HepG2 (cell line): ENCODE measurements around the gene PHF23. TPM values are rescaled to one million over a fixed set of nuclear protein-coding genes. Genes with fewer than 3 reads are reported as not detected.

ENCODE experiments used
- BORCS8-MEF2B ChIP-seq: sonication (generic); formaldehyde crosslinking; IDR thresholded peaks from 2 replicates; pipeline ENCODE4 v1.8.0; 2022; ENCODE audit warnings: mild to moderate bottlenecking, missing genetic modification reagents
- EHMT2 ChIP-seq: fragments of 200-600 bp; sonication (generic); IDR thresholded peaks from 2 replicates; pipeline ENCODE4 v1.7.0; 2017; ENCODE audit warnings: antibody characterized with exemption, low read depth, low read length, borderline replicate concordance
- ELF1 ChIP-seq: sonication (generic); formaldehyde crosslinking; IDR thresholded peaks from 2 replicates; pipeline ENCODE4 v1.4.0; 2020; ENCODE audit warnings: missing genetic modification reagents
- HNF4G ChIP-seq, 2 experiments: sonication (generic) in 1 of 2; formaldehyde crosslinking in 1 of 2; IDR thresholded peaks; 2 replicates each; pipeline versions ENCODE4 v1.4.0 to v1.6.1; 2011 to 2020; ENCODE audit warnings: borderline replicate concordance in 2 of 2, low read depth in 2 of 2, mild to moderate bottlenecking in 2 of 2, low read length in 1 of 2, missing genetic modification reagents in 1 of 2, moderate library complexity in 1 of 2
- MIXL1 ChIP-seq: IDR thresholded peaks from 2 replicates; pipeline ENCODE4 v1.6.1; 2016
- PAX8 ChIP-seq: sonication (generic); formaldehyde crosslinking; IDR thresholded peaks from 2 replicates; pipeline ENCODE4 v1.8.0; 2022; ENCODE audit warnings: mild to moderate bottlenecking, missing genetic modification reagents, borderline replicate concordance
- REPIN1 ChIP-seq: sonication (generic); formaldehyde crosslinking; IDR thresholded peaks from 2 replicates; pipeline ENCODE4 v1.8.0; 2022; ENCODE audit warnings: missing genetic modification reagents, low read depth, mild to moderate bottlenecking, borderline replicate concordance
- SMAD1 ChIP-seq: sonication (generic); formaldehyde crosslinking; IDR thresholded peaks from 2 replicates; pipeline ENCODE4 v1.4.0; 2020; ENCODE audit warnings: missing genetic modification reagents, low read depth, mild to moderate bottlenecking, borderline replicate concordance
- TCF7 ChIP-seq: sonication (generic); IDR thresholded peaks from 2 replicates; pipeline ENCODE4 v1.6.1; 2016; ENCODE audit warnings: antibody characterized with exemption, low read depth
- U2AF1 ChIP-seq: fragments of 200-400 bp; formaldehyde crosslinking; optimal IDR thresholded peaks from 2 replicates; pipeline ENCODE3; 2017; ENCODE audit warnings: mild to moderate bottlenecking, low read depth, low read length
- ZMYM2 ChIP-seq: sonication (generic); formaldehyde crosslinking; IDR thresholded peaks from 2 replicates; pipeline ENCODE4 v1.8.0; 2022; ENCODE audit warnings: mild to moderate bottlenecking, missing genetic modification reagents
- ZNF160 ChIP-seq: sonication (generic); formaldehyde crosslinking; IDR thresholded peaks from 2 replicates; pipeline ENCODE4 v1.8.0; 2022; ENCODE audit warnings: mild to moderate bottlenecking, inconsistent platforms, missing genetic modification reagents
- ZNF460 ChIP-seq: sonication (generic); formaldehyde crosslinking; IDR thresholded peaks from 2 replicates; pipeline ENCODE4 v1.5.1; 2020; ENCODE audit warnings: missing genetic modification reagents, mild to moderate bottlenecking, borderline replicate concordance
- ZNF883 ChIP-seq: sonication (generic); formaldehyde crosslinking; IDR thresholded peaks from 2 replicates; pipeline ENCODE4 v1.5.1; 2020; ENCODE audit warnings: mild to moderate bottlenecking, missing genetic modification reagents; ENCODE audit errors: not compliant biosample characterization
- polyA plus RNA-seq, 8 experiments: library from polyadenylated mRNA; depleted of rRNA in 3 of 8; stranded (reverse) in 7 of 8; unstranded in 1 of 8; fragments of >200 nt; fragmentation: Illumina TruSeq in 4 of 8; extraction: Trizol in 4 of 8; gene quantifications; 2 replicates each; pipeline versions ENCODE4 v1.2.1 to v1.2.3, GENCODE V29; 2011 to 2016; ENCODE audit warnings: low read depth in 4 of 8, missing spikeins in 1 of 8, mixed read lengths in 1 of 8; ENCODE audit not compliant: insufficient read depth in 1 of 8
- total RNA-seq, 5 experiments: library from RNA; depleted of rRNA; stranded (reverse); fragments of >200 nt; fragmentation: Illumina TruSeq; extraction: Trizol; gene quantifications; 2 replicates each; pipeline ENCODE4 v1.2.3, GENCODE V29; 2016; ENCODE audit warnings: low read depth in 1 of 5
- TF ChIP-seq, protein P1 (sequence below): sonication (generic); formaldehyde crosslinking; IDR thresholded peaks from 2 replicates; pipeline ENCODE4 v1.4.0; 2020; ENCODE audit warnings: missing genetic modification reagents
- TF ChIP-seq, protein P2 (sequence below): sonication (generic); formaldehyde crosslinking; IDR thresholded peaks from 2 replicates; pipeline ENCODE4 v1.4.0; 2020; ENCODE audit warnings: missing genetic modification reagents
- TF ChIP-seq, protein P3 (sequence below): sonication (generic); formaldehyde crosslinking; IDR thresholded peaks from 2 replicates; pipeline ENCODE4 v1.4.0; 2020; ENCODE audit warnings: missing genetic modification reagents
- TF ChIP-seq, protein P4 (sequence below): sonication (generic); formaldehyde crosslinking; IDR thresholded peaks from 2 replicates; pipeline ENCODE4 v1.4.0; 2020; ENCODE audit warnings: missing genetic modification reagents
- TF ChIP-seq, protein P5 (sequence below), 2 experiments: sonication (generic) in 1 of 2; formaldehyde crosslinking in 1 of 2; IDR thresholded peaks; 2 replicates each; pipeline versions ENCODE4 v1.4.0 to v1.6.1; 2018 to 2020; ENCODE audit warnings: missing genetic modification reagents in 2 of 2, borderline replicate concordance in 1 of 2, low read depth in 1 of 2, mild to moderate bottlenecking in 1 of 2, missing biosample characterization in 1 of 2
- TF ChIP-seq, protein P6 (sequence below): sonication (generic); formaldehyde crosslinking; IDR thresholded peaks from 2 replicates; pipeline ENCODE4 v1.4.0; 2020; ENCODE audit warnings: missing genetic modification reagents, low read depth, mild to moderate bottlenecking, borderline replicate concordance

The PHF23 gene
- total and polyA plus RNA-seq, 2 of the 13 experiments (the other 11 are each of a cell fraction or from before 2014, with no cell fraction given), result 27.6 to 33.2 TPM

DNA sequence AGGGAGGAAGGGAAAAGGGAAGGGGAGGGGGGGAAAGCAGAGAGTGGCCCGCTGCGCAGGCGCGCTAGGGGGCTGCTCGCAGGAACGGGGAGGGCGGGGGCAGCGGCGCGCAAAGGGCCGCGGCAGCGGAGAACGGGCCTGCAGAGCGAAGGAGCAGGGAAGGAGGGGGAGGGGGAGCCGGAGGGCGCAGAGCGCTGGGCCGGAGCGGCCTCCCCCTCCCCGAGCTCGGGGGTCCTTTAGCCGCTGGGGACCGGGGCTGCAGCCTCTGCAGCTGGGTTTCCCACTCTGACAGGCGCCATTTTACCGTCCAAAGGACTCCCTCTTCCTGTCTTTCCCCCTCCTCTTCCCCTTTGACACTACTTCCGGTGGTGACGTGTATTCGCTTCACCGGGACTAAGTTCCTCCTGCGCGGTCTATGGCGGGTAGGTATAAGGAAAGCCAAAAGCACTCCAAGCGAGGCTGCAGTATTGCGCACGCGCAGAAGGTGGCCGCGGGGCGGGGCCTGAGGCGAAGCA is 12.5 kb upstream of the PHF23 start, which contains the start of gene CTDNEP1 (continued):
- TF ChIP-seq ELF1 (CRISPR knock-in tag), result peak; percentile 81
- TF ChIP-seq TCF7, result no peak
- TF ChIP-seq, protein P1, sequence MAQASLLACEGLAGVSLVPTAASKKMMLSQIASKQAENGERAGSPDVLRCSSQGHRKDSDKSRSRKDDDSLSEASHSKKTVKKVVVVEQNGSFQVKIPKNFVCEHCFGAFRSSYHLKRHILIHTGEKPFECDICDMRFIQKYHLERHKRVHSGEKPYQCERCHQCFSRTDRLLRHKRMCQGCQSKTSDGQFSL, result no peak
- no peak for TF ChIP-seq REPIN1 (CRISPR knock-in tag)
- TF ChIP-seq, protein P2, sequence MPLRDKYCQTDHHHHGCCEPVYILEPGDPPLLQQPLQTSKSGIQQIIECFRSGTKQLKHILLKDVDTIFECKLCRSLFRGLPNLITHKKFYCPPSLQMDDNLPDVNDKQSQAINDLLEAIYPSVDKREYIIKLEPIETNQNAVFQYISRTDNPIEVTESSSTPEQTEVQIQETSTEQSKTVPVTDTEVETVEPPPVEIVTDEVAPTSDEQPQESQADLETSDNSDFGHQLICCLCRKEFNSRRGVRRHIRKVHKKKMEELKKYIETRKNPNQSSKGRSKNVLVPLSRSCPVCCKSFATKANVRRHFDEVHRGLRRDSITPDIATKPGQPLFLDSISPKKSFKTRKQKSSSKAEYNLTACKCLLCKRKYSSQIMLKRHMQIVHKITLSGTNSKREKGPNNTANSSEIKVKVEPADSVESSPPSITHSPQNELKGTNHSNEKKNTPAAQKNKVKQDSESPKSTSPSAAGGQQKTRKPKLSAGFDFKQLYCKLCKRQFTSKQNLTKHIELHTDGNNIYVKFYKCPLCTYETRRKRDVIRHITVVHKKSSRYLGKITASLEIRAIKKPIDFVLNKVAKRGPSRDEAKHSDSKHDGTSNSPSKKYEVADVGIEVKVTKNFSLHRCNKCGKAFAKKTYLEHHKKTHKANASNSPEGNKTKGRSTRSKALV (CRISPR knock-in tag), result no peak
- TF ChIP-seq PAX8, result no peak
- TF ChIP-seq, protein P3, sequence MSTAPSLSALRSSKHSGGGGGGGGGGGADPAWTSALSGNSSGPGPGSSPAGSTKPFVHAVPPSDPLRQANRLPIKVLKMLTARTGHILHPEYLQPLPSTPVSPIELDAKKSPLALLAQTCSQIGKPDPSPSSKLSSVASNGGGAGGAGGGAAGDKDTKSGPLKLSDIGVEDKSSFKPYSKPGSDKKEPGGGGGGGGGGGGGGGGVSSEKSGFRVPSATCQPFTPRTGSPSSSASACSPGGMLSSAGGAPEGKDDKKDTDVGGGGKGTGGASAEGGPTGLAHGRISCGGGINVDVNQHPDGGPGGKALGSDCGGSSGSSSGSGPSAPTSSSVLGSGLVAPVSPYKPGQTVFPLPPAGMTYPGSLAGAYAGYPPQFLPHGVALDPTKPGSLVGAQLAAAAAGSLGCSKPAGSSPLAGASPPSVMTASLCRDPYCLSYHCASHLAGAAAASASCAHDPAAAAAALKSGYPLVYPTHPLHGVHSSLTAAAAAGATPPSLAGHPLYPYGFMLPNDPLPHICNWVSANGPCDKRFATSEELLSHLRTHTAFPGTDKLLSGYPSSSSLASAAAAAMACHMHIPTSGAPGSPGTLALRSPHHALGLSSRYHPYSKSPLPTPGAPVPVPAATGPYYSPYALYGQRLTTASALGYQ (CRISPR knock-in tag), result no peak
- TF ChIP-seq ZNF160, result no peak
- TF ChIP-seq, protein P4, sequence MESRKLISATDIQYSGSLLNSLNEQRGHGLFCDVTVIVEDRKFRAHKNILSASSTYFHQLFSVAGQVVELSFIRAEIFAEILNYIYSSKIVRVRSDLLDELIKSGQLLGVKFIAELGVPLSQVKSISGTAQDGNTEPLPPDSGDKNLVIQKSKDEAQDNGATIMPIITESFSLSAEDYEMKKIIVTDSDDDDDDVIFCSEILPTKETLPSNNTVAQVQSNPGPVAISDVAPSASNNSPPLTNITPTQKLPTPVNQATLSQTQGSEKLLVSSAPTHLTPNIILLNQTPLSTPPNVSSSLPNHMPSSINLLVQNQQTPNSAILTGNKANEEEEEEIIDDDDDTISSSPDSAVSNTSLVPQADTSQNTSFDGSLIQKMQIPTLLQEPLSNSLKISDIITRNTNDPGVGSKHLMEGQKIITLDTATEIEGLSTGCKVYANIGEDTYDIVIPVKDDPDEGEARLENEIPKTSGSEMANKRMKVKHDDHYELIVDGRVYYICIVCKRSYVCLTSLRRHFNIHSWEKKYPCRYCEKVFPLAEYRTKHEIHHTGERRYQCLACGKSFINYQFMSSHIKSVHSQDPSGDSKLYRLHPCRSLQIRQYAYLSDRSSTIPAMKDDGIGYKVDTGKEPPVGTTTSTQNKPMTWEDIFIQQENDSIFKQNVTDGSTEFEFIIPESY (CRISPR knock-in tag), result no peak
- no peak for TF ChIP-seq ZMYM2 (CRISPR knock-in tag)
- TF ChIP-seq ZNF460, result no peak
- no peak for TF ChIP-seq ZNF883 (CRISPR knock-in tag)
- TF ChIP-seq, protein P5, sequence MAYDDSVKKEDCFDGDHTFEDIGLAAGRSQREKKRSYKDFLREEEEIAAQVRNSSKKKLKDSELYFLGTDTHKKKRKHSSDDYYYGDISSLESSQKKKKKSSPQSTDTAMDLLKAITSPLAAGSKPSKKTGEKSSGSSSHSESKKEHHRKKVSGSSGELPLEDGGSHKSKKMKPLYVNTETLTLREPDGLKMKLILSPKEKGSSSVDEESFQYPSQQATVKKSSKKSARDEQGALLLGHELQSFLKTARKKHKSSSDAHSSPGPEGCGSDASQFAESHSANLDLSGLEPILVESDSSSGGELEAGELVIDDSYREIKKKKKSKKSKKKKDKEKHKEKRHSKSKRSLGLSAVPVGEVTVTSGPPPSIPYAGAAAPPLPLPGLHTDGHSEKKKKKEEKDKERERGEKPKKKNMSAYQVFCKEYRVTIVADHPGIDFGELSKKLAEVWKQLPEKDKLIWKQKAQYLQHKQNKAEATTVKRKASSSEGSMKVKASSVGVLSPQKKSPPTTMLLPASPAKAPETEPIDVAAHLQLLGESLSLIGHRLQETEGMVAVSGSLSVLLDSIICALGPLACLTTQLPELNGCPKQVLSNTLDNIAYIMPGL (CRISPR knock-in tag; IDR thresholded peaks at IDR 0.05; ENCODE audit: borderline replicate concordance in 1 of 2, low read depth in 1 of 2), result no peak
- TF ChIP-seq BORCS8-MEF2B, result no peak
- TF ChIP-seq, protein P6, sequence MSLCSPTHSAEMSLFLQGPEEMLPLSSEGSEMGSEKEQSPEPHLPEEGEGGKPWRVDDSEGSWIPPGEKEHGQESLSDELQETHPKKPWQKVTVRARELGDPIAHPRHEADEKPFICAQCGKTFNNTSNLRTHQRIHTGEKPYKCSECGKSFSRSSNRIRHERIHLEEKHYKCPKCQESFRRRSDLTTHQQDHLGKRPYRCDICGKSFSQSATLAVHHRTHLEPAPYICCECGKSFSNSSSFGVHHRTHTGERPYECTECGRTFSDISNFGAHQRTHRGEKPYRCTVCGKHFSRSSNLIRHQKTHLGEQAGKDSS (CRISPR knock-in tag), result no peak
- TF ChIP-seq SMAD1 (CRISPR knock-in tag), result no peak
- TF ChIP-seq HNF4G (IDR thresholded peaks at IDR 0.05; ENCODE audit: borderline replicate concordance, low read depth, low read length), result no peak
- no peak for TF ChIP-seq HNF4G (CRISPR knock-in tag; IDR thresholded peaks at IDR 0.05; ENCODE audit: borderline replicate concordance, low read depth)
- no peak for TF ChIP-seq U2AF1
- no peak for TF ChIP-seq MIXL1 (CRISPR knock-in tag)
- TF ChIP-seq EHMT2, result no peak
